NOMO-1 treated with DMSO at 0.1 percent for 48 hours (cell line): ENCODE data around the gene MMP25.
"Not testable (repeated sequence)": the region's sequence is repeated elsewhere in the genome, so short reads cannot be mapped to it uniquely, and the experiment has no call there.

ENCODE experiments used
- DNase-seq: peaks from one replicate; lab custom pipeline; 2025; ENCODE audit not compliant: unreplicated experiment; lab: John Stamatoyannopoulos, UW

Gene MMP25

DNA sequence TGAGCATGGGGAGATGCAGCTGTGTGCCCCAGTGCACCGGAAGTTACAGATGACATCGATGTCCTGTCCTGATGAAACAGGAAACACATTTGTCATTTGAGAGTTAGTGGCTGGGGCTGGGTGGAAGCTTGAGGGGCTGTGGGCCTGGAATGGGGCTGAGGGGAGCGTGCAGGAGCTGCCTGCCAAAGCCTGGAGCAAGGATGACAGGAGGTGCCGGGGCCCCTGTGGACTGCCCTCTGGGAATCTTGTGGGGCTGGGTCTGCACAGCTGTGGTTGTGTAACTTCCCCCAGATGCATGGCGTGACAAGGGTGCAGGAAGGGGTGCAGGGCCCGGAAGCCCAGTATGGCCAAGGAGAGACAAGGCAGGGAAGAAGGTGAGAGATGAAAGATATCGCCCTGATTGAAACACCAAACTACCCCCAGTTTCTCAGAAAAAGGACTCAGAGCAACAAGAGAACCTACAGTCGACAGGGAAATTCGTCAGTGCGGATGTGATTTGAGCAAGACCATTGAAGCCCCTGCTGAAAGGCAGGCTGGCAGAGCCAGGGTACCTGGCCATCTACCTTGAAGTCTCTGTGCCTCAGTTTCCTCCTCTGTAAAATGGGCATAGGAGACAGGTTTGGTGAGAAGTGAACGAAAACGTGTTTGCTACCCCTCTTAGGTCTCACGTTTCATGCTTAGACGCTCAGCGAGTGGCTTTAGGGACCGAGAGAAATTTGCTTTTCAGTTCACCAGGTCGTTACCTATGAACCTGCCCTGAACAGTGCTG lies 8.8 kb downstream of the MMP25 start:
- peak; percentile 61 for DNase-seq

DNA sequence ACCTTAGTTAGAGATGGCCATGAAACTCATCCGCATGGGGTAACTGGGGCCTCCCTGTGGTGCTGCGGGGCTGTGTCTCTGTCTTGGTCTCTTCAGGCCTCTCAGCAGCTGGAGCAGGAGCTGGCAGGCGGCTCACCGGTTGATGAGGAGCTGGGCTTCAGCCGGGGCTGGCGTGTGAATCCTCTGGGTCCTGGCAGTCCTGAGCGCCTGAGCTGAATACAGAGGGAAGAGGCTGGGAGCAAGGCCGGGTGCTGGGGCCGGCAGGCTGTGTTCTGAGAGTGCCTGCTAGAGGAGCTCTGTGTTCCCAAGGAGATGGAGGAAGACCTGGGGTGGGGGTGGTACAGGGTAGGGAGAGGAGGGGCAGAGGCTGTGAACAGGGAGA lies 9.4 kb downstream of the MMP25 start:
- DNase-seq: not testable (repeated sequence)

DNA sequence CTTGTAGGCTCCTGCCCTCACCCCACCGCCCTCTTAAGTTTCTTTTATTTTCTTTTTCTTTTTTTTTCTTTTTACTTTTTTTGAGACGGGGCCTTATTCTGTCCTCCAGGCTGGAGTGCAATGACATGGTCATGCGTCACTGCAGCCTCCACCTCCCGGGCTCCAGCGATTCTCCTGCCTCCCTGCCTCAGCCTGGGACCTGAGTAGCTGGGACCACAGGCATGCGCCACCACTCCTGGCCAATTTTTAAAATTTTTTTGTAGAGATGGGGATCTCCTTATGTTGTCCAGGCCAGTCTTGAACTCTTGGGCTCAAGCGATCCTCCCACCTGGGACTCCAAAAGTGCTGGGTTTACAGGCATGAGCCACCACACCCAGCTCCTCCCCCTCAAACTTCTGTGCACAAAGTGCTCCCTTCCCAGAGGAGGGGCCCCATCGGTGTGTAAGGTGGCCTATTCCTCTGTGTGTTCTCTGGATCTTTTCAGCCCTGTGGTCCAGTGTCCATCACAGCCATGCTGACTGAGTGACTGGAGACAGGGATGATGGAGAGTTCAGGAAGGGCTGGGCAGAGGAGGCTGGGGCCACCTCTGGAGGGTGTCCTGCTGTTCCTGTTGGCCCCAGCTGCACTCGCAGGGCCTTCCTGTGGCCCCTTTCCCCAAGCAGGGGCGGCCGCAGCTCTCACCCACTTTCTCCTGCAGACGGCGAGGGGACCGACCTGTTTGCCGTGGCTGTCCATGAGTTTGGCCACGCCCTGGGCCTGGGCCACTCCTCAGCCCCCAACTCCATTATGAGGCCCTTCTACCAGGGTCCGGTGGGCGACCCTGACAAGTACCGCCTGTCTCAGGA lies 10.2 kb downstream of the MMP25 start:
- no peak for DNase-seq

DNA sequence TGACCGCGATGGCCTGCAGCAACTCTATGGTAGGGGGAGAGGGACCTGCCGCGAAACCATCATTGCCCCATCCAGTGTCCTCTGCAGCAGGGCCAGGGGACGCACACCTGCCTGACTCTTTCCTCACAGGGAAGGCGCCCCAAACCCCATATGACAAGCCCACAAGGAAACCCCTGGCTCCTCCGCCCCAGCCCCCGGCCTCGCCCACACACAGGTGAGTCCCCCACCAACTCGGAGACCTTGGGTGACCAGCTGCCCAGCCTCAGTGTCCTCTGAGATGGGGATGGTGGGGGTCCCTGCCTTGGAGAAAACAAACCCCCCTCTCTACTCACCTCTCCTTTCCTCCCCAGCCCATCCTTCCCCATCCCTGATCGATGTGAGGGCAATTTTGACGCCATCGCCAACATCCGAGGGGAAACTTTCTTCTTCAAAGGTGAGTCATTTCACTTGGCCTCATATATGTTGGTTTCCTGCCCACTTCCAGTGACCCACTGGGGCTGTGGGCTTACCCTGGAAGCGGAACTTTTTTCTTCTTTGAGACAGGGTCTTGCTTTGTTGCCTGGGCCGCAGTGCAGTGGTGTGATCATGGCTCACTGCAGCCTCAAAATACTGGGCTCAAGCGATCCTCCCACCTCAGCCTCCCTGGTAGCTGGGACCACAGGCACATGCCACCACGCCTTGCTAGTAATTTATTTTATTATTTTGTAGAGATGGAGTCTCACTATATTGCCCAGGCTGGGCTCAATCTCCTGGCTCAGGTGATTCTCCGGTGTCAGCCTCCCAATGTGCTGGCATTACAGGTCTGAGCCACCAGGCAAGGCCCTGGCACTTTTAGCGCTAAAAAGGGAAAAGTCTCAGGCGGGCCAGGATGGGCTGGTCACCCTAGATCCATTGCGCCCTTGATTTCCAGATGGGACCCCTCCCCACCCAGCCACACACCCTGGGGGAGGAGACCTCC lies 11.1 kb downstream of the MMP25 start:
- no peak for DNase-seq

DNA sequence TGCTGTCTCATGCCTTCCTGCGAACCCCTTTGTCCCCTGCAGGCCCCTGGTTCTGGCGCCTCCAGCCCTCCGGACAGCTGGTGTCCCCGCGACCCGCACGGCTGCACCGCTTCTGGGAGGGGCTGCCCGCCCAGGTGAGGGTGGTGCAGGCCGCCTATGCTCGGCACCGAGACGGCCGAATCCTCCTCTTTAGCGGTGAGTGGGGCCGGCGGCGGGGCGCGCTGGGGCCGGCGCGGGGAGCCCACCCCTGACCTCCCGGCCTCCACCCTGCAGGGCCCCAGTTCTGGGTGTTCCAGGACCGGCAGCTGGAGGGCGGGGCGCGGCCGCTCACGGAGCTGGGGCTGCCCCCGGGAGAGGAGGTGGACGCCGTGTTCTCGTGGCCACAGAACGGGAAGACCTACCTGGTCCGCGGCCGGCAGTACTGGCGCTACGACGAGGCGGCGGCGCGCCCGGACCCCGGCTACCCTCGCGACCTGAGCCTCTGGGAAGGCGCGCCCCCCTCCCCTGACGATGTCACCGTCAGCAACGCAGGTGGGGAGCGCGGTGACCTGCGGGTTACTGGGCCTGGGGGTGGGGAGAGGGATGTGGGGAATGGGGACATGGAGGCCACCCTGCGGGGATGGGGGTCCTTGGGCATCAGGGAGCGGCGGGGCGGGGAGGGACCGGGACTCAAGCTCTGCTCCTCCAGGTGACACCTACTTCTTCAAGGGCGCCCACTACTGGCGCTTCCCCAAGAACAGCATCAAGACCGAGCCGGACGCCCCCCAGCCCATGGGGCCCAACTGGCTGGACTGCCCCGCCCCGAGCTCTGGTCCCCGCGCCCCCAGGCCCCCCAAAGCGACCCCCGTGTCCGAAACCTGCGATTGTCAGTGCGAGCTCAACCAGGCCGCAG lies 12.0 kb downstream of the MMP25 start:
- DNase-seq: peak; percentile 44

DNA sequence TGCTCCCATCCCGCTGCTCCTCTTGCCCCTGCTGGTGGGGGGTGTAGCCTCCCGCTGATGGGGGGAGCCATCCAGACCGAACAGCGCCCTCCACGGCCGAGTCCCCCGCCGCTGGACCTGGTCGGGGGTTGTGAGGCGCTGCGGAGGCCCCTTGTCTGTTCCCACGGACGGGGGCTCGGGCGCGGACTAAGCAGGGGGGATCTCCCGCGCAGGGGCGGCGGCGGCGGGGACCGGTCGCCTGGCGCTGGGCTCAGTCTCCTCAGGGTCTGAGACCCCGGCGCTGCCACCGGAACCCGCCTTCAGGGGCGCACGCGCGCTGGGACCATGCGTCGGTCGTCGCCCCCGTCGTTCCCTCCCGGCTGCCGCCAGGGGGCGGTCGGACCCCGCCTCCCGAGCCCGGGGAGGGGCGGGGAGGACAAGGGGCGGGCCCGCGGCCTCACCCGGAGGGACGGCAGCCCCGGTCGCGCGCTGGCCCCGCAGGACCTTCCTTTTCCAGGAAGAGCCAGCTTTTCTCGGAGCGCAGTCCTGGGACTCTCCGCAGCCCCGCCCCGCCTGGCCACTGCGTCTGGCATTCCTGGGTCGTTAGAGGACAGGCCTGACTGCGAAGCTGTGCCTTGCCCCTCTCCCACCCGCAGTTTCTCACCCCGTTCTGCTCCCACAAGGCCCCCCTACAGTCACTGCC lies 12.8 kb downstream of the MMP25 start:
- DNase-seq: peak; percentile 72

DNA sequence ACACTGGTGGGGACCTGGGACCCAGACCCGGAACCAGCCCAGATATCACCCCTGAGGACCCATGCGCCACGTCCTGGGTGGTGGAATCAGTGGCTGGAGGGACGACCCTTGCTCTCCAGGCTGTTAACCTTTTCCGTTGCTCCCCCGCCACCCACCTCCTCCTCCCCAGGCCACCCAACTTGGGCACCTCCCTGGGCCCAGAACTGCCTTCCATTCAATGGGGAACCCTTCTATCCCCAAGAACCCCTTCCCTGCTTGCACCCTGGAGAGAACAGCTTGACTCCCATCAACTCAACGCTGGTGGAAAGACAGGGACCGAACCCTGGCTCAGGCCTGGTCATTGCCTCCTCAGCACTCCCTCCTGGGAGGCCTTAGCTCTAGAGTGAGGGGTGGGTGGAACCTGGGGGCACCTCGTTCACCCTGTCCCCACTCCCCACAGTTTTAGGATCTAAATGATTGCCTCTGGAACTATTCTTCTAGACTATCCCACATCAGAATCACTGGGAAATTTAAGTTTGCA lies 13.4 kb downstream of the MMP25 start:
- no peak for DNase-seq

DNA sequence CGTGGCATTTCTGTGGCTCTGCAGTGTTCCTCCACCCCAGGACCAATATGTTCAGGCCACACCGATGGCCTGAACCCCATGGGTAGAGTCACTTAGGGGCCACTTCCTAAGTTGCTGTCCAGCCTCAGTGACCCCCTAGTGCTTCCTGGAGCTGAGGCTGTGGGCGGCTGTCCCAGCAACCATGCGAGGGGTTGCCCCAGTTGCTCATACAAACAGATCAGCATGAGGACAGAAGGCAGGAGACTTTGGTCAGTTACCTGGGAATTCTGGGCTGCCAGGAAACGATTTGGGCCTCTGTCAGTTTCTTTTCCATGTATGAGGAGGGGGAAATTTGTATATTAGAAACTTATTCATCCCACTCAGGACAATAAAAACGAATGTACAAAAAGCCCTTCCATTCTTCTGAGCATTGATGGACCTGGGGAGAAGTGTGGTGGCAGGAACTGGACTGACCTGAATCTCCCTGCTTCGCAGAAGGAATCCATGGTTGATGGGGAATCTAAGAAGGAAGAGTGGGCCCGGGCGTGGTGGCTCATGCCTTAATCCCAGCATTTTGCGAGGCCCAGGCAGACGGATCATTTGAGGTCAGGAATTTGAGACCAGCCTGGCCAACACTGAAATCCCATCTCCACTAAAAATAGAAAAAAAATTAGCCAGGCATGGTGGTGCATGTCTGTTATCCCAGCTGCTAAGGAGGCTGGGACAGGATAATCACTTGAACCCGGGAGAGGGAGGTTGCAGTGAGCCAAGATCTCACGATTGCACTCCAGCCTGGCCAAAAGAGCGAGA lies 14.2 kb downstream of the MMP25 start:
- DNase-seq: no peak

DNA sequence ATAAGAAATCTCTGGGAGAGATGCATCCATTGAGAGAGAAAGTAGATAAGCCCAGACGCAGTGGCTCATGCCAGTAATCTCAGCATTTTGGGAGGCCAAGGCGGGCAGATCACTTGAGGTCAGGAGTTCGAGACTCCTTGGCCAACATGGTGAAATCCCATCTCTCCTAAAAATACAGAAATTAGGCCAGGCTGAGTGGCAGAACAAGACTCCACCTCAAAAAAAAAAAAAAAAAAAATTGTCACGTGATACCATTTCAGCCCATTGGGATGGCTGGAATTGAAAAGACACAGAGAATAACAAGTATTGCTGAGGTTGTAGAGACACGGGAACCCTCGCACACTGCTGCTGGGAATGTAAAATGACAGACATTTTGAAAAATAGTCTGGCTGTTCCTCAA lies 16.2 kb downstream of the MMP25 start:
- DNase-seq: no peak

DNA sequence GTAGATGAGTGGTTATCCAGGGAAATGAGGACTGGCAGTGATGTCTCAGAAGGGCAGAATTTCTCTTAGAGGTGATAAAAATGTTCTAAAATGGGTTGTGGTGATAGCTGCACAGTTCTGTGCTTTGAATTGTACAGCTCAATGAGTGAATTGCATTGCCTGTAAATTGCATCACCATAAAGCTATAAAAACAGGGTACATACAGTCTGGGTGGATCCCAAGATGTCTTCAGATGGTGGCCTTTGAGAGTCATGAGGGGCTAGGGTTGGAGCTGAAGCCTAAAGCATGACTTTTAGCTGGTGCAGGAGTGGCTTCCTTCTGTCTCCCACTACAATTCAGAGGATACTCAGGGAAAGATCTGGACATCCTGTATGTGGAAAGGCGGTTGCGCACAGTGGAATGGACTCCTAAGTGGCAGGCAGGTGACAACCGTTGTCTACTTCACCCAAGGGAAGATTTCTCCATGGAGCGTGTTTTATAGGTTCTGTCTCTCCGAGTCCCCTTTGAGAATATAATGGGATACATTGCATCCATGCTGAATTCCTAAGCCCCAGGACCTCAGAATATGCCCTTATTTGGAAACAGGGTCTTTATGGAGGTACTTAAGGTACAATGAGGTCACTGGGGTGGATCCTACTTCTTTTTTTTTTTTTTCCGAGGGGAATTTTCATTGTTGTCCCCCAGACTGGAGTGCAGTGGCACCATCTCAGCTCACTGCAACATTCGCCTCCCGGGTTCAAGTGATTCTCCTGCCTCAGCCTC lies 17.4 kb downstream of the MMP25 start:
- DNase-seq: no peak

DNA sequence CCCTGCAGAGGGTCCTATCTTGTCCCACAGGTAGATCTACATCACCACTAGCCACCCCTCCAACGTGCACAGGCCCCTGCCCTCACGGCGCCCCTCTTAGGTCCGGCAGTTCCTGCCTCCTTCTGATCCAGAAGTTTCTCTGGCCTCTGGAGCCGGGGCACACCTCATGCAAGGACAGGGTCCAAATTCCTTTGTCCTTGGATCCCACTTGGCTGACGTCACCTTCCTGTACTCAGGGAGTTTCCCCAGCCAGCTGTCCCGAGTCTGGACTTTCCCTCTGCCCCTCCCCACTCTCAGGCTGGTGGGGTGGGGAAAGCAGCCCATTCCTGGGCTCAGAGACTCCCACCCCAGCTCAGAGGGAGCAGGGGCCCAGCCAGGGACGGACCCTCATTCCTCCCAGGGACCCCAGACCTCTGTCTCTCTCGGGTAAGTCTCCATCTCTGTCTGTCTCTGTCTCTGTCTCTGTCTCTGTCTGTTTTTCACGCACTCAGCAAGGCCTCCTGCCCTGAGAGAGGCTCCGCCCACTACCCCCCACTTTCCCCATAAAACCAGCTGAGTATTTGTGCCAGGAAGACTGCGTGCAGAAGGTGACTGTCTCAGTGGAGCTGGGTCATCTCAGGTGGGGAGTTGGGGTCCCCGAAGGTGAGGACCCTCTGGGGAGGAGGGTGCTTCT lies 18.8 kb downstream of the MMP25 start, which contains the start of gene IL32:
Gene IL32 (plus strand): TSS at position 572 of the 673 bp plus-strand sequence. CDS start 172 bp downstream, outside the sequence.
- DNase-seq: no peak

DNA sequence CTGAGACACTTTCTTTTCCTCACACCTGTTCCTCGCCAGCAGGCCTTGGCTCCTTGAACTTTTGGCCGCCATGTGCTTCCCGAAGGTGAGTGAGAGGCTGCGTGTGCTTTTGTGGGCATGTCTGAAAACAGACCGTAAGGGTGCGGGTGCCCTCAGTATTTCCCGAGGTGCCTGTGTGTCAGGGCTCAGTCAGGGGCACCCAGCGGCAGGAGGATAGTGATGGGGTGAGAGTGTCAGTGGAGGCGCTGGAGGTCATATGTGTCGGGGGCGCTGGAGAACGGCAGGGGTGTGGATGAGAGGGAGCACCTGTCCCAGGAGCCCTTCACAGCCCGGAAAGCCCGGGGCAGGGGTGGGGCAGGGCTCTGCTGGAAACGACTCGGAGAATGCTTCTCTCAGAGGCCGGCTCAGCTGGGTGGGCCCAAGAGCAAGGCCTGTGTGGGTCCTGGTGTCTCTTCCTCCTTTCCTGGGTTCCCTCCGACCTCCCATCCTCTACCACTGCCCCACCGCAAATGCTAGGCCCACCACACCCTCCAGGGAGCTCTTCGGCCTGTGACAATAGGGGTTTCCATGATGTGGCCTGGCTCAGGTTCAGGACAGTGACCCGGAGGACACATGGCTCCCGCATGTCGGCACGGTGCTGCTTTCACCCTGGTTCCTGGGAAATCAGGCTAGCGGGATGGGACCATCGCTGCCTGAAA lies 19.5 kb downstream of the MMP25 start:
- no peak for DNase-seq

DNA sequence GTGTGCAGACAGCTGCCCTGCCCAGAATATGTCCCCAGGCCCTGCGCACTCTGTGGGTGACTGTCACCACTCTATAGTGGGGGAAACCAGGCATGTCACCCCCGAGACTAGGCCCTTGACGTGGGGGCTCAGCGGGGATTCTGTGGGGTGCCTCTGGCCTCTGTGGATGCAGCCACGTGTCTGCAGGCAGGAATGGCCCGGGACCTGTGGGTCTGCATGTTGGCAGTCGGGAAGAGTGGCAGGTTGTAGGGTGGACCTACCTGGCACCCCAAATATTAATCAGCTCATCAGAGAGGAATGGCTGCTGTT lies 20.0 kb downstream of the MMP25 start:
- DNase-seq: no peak

DNA sequence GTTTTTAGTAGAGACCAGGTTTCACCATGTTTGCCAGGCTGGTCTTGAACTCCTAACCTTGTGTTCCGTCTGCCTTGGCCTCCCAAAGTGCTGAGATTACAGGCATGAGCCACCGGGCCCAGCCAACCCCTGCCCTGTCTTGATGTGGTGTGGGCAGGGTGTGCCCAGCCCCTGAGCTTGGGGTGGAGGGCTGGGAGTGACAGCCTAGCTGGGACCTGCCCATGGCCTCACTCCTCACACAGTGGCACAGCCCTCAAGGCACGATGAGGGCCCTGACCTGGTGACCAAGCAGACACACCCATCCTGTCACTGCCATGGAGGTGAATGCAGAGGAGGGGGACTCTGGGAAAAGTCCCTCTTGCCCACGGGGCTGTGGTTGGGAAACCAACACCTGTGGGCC lies 22.1 kb downstream of the MMP25 start:
- DNase-seq: no peak

DNA sequence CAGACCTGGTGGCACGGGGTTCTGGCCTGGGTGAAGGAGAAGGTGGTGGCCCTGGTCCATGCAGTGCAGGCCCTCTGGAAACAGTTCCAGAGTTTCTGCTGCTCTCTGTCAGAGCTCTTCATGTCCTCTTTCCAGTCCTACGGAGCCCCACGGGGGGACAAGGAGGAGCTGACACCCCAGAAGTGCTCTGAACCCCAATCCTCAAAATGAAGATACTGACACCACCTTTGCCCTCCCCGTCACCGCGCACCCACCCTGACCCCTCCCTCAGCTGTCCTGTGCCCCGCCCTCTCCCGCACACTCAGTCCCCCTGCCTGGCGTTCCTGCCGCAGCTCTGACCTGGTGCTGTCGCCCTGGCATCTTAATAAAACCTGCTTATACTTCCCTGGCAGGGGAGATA lies 22.8 kb downstream of the MMP25 start:
- DNase-seq: not testable (repeated sequence)

DNA sequence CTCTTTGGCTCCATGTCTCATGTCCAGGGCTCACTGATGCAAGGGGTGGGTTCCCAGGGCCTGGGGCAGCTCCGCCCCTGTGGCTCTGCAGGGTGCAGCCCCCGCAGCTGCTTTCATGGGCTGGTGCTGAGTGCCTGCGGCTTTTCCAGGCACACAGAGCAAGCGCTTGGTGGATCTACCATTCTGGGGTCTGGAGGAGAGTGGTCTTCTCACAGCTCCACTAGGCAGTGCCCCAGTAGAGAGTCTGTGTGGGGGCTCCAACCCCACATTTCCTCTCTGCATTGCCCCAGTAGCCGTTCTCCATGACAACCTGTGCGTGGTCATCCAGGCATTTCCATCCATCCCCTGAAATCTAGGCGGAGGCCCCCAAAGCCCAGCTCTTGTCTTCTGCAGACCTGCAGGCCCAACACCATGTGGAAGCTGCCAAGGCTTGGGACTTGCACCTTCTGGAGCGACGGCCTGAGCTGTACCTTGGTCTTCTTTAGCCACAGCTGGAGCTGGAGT lies 24.3 kb downstream of the MMP25 start:
- DNase-seq: no peak

DNA sequence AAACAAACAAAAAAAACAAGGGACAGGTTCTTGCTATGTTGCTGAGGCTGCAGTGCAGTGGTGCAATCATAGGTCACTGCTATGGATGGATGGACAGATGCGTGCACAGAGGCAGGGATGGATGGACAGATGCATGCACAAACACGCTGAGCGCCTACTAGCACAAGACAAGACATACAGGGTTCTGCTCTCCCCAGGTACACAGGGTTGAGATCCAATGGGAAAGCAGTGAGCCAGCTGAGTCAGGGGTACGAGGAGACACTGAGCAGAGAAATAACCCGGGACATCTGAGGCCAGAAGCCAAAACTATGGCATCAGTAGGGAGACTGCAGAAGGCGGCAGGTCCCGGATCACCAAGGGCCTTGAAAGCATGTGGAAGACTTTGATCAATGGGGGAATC lies 25.3 kb downstream of the MMP25 start:
- DNase-seq: no peak
